ENCODE data around the gene PIP4K2C.
A peak's percentile ranks its signal among the peaks of the same experiment; 100 is the strongest.

PIP4K2C gene

GRCh38 chr12:57590864-57591781 lies at the start of gene PIP4K2C:
TSS of gene PIP4K2C (plus strand) at chr12:57591192. CDS start at chr12:57591290, 98 bp downstream.
- DNase-seq (ENCODE audit: low spot score): peak; percentile 88

- no peak for DNase-seq (ENCODE audit: low spot score)
Observed at GRCh38 chr12:57541717-57542116, 49.3 kb upstream of the PIP4K2C start.

- no peak for DNase-seq (ENCODE audit: low spot score)
Observed at GRCh38 chr12:57543581-57543980, 47.4 kb upstream of the PIP4K2C start.

- peak; percentile 76 for DNase-seq (ENCODE audit: low spot score)
Observed at GRCh38 chr12:57545809-57546437, 45.1 kb upstream of the PIP4K2C start.

- DNase-seq (ENCODE audit: low spot score): peak; percentile 97
Observed at GRCh38 chr12:57546438-57547287, 44.3 kb upstream of the PIP4K2C start, which contains the start of gene DCTN2. TSS of gene DCTN2 (minus strand) at chr12:57547192. CDS start at chr12:57547063, 129 bp downstream.

- no peak for DNase-seq (ENCODE audit: low spot score)
Observed at GRCh38 chr12:57547288-57548012, 43.5 kb upstream of the PIP4K2C start.

GRCh38 chr12:57548013-57548315 lies 43.0 kb upstream of the PIP4K2C start:
- DNase-seq (ENCODE audit: low spot score): no peak

GRCh38 chr12:57548488-57548887 lies 42.5 kb upstream of the PIP4K2C start:
- no peak for DNase-seq (ENCODE audit: low spot score)

- DNase-seq (ENCODE audit: low spot score): no peak
Observed at GRCh38 chr12:57549203-57549908, 41.6 kb upstream of the PIP4K2C start.

GRCh38 chr12:57549909-57550640 lies 40.9 kb upstream of the PIP4K2C start, which contains the start of gene KIF5A:
TSS of gene KIF5A (plus strand) at chr12:57550044. CDS start at chr12:57550272, 228 bp downstream.
- DNase-seq (ENCODE audit: low spot score): no peak

GRCh38 chr12:57550641-57551549 lies 40.1 kb upstream of the PIP4K2C start:
- no peak for DNase-seq (ENCODE audit: low spot score)

- no peak for DNase-seq (ENCODE audit: low spot score)
Observed at GRCh38 chr12:57551637-57552305, 39.2 kb upstream of the PIP4K2C start.

GRCh38 chr12:57552306-57552651 lies 38.7 kb upstream of the PIP4K2C start:
- DNase-seq (ENCODE audit: low spot score): no peak

- DNase-seq (ENCODE audit: low spot score): peak; percentile 56
Observed at GRCh38 chr12:57552835-57553313, 38.1 kb upstream of the PIP4K2C start.

GRCh38 chr12:57553343-57554202 lies 37.4 kb upstream of the PIP4K2C start:
- DNase-seq (ENCODE audit: low spot score): no peak

- DNase-seq (ENCODE audit: low spot score): no peak
Observed at GRCh38 chr12:57554453-57554852, 36.5 kb upstream of the PIP4K2C start.

- DNase-seq (ENCODE audit: low spot score): no peak
Observed at GRCh38 chr12:57554897-57555296, 36.1 kb upstream of the PIP4K2C start.

GRCh38 chr12:57558864-57559263 lies 32.1 kb upstream of the PIP4K2C start:
- DNase-seq (ENCODE audit: low spot score): no peak

Measured in kidney tubule cell (primary cell).